Measurements from ENCODE around the gene RELN.

The RELN gene

DNA sequence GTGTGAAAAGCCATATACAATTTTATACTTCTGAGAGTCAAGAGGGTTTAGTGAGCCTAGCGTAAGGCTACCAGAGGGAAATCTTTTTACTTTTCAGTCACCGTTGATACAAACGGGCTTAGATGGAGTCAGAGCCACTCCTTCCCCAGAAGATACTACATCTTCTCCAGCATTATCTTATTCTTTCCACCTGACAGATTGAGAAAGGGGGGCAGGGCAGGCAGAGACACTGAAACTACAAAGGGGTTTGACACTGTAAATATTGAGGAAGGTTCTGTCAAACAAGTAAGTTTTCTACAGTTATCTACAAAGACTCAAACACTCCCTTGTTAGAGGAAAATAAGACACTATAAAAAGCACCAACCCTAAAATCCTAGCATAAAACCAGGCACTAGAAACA is 100.0 kb downstream of the RELN start:
- no peak for DNase-seq

DNA sequence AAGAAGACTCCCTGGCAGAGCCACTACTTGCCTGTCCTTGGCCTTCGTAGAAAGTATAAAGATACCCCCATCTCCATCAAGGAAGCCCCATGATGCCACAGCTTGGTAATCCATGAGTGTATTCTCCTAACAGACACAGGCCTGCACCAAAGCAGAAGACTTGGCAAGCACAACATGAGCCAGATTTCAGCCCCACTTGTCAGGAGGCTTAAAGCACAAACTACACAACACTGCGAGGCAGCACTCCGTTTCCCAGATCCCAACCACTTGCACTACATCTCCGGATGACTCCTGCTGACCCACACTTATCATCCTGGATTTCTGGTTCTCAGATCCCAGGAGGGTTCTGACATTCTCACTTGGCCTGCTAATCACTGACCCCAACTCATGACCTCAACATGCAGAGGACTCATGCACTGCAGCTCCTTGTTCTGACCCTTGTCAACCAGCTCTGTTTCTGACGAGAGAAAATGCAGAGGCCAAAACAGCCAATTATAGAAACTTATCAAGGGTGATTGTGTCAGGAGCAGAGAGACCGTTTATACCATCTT is 100.8 kb downstream of the RELN start:
- DNase-seq, result no peak

DNA sequence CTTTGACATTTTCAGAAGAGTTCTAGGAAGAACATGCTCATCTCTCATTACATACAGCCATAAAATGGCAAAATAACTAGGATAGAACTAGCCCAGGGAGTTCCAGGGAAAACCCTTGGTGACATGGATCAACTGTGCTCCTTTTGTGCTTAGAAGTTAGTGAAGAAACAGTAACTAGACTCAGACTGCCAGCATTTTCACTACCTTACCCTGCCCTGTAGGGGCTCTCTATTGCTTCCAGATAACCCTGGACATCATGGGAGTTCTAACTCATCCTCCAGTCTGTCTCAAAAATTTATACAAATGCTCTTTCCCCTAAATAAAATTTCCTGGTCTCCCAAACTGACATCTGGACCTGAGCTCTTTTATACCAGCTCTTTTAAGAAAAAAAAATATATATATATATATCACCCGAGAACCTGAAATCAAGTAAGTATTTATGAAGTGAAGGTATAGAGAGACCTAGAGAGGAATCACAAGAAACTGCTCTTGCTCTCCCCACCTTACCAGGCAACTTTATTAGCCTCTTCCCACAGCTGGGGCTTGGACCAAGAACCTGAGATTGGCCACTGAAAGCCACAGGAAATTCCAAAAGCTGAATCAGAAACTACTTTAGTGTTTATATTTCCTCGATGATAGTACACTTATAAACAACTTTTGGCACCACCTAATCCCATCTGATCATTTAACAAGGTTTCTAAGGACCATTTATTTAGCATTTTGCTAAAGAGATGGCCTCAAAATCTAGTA is 101.4 kb downstream of the RELN start:
- DNase-seq, result no peak

DNA sequence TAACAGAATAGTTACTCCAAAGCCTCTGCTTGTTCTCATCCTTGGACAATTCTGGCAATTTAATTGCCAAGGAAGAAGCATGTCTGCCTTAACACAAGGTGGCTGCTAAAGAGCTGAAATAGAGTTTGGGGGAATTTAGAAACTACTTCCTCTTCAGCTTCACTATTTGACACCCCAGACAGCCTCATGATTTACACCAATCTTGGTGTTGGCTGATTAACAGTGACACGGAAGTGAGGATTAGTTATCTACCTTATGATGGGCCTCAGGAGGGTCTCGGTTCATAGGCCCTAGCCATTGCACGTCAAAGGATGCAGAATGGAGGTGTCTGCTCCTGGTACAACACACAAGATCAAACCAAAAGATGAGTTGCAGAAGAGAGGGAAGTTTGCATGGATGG is 102.4 kb downstream of the RELN start:
- DNase-seq, result no peak

DNA sequence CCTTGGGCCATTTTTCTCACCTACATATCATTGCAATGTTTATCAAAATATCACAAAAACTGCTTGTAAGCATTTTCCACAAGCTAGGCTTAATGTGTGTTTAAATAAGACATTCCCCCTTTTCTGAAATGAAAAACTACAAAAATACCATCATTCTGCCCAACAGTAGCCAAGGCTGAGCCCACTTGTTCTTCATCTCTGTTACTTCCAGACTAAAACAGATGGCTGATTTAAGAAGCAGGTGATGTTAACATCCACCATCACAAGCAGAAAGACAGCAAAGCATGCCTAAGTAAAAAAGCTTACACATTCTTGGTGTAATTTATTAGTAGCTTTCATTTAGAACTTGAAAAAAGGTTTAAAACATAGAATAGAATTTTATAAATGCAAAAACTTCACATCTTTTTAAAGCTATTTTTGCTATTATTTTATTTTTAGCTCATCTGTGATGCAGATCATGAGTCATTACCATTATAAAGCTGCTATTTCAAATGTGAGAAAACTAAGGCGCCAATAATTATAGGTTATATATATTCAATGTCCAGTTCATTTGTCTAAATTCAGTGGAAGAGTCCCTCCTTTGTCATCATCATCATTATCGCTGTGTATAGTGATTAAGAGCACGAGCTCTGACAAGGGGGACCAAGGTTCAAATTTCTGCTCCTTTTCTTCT is 109.4 kb downstream of the RELN start:
- DNase-seq, result no peak

DNA sequence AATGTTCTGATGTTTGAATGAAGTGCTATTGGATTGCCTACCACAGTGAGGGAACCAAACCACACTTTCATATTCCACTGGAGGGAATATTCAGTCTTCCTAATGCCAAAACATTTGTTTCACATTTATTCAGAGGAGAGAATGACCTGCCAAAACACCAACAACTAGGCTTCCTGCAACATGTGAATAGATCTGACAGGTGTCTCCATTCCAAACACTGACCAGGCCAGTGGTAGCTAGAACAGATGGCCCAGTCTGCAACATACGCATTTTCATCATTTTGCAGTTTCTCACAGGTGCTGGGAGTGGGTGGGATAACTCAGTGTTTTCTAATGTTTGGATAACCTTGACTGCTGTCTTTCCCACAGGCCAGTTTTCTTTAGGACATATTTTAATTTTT is 110.0 kb downstream of the RELN start:
- DNase-seq, result no peak

DNA sequence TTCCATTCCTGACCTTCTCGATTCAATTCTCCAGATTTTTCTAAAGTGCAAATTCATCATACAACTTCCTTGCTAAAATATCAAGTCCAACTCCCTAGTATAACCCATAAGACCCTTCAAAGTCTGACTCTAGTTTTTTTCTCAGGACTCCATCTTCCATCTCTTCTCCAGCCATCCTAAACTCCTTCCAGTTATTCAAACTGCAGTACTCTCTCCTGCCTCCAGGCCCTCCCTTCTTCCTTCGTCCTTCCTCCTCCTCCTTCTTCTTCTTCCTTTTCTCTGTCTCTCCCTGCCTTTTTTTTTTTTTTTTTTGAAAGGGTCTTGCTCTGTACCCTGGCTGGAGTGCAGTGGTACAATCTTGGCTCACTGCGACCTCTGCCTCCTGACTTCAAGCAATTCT is 111.9 kb downstream of the RELN start:
- no peak for DNase-seq

DNA sequence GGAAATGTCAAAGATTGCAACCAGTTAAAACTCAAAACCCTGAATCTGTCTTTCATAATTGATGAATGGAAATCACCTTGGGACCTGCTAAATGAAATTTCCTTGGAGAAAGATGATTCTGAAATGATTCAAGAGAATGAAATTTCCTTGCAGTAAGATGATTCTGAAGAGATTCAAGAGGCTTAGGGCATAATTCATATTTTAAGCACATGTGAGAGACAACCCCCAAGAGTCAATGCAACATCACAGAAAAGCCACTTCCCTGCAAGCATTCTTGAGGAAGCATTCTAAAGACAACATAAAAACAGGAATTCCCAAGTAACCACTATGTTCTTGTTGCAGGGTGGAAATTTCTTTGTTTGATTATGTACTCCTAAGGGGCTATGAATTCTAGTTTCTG is 113.7 kb downstream of the RELN start:
- DNase-seq, result no peak

DNA sequence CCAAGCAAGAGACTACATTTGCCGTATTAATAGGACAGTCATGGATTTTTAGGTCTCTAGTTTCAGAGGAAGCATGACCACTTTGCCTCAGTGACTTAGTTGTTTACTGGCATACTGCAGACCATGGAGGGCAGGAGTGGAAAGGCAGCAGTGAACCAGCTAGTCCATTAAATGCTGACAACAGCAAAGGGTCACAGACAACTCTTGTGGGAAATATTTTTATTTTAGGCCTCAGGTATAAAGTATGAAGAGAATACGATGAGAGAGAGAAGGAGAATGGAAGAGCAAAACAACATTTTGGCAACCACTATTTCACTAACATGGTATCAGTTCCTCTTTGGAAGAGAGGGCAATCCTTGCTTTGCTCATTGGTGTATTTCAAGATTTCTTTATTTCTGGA is 118.0 kb downstream of the RELN start:
- DNase-seq, result no peak

DNA sequence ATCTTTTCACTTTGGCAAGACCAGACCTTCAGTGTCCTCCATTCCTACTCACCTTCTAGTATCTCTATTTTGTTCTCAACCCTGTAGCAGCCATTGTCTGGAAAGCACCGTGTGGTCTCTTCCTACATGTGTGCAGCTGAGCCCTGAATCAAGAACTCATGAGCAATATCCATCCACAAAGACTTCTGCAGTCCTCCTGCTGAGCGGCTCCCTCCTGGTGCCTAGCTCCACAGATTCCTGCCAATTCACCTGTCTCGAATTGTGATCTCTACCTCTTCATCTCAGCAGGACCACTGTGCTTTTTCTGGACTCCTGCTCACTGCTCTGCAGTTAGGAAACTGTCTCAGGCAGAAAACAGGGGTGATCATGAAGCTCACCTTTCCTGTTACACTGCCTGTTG is 118.8 kb downstream of the RELN start:
- no peak for DNase-seq

DNA sequence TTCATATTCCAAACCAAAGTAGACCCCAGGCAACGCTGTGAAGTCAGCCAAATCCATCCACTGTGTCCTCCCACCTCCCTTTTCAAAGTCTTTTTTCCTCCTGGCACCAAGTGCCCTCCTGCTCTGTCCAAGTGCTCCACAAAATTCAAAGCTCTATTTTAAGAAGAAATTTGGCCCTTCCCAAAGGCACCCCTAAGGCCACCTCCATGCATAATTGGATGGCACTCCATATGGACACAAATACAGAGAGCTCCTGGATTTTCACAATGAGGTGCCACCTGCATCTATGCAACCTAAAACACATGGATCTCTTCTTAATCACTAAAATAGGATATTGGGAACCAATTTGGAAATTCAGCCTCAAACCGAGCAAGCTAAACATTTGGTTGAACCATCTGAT is 121.6 kb downstream of the RELN start:
- no peak for DNase-seq

DNA sequence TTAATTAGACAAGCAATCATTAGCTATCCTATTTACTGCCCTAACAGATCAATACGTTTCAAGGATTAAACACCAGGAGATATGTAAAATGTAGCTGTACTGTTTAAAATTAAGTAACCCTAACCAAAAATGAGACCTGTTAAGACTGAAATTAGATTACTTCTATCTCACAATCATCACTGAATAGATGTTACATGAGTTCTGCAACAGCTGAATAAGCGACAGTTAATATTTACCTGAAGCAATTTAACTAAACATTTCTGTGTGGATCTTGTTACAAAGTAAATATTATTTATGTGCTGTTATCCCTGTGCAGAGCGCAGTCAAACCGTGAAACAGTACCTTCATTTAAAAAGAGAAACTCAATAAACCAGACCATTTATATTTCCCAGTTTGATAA is 122.5 kb downstream of the RELN start:
- DNase-seq, result no peak

DNA sequence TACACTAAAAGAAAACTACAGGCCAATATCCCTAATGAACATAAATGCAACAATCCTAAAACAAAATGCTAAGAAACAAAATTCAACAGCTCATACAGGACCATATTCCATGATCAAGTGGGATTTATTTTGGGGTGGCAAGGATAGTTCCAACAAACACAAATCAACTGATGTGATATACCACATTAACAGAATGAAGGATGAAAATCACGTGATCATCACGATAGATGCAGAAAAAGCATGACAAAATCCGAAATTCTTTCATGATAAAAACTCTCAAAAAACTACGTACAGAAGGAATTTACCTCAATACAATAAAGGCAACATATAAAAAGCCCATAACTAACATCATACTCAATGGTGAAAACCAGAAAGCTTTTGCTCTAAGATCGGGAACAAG is 124.0 kb downstream of the RELN start:
- DNase-seq, result no peak

DNA sequence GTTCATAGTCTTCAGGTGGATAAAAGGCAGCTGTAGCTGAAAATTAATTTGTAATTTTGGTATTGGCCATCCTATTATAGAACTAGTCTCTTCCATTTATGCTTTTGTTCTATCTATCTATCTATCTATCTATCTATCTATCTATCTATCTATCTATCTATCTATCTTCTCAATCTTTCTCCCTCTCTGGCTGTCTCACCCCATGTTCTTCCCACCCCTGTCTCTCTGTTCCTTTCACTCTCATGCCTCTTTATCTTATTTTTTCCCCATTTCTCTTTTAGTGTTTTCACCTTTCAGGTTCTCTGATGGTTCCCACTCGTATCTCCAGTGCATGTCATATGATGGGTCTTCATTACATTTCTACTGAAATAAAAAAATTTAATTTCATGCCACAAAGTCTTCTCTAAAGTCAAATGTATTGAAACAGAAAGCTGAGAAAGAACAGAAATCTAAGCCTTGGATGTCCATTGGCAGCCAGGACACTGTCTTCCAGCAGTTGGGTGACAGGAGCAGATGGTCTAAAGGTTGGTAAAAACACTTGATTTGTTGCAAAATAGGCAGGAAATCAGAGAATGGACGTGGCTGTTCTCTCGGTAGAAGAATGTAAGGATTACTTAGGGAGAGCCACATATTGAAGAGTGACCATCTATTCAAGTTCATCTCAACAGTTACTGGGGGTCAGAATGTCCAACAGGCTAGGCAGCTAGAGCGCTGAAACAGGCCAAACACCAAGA is 127.0 kb downstream of the RELN start:
- DNase-seq, result no peak

DNA sequence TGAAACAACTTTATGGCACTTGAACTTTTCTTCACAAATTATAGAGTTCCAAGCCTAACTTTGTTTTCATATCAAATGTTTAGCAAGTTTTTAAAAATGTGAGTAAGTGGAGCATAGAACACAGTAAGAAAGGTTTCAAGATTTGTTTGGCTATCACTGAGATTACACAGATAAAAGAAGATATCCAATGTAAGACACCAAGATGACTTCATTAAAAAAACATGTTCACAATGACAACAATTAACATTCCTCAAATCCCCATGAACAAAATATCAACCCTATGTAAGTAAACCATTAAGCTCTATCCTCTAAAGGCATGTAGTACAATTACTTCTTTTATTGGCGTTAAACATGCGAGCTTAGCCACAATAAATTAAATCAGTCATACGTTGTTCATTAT is 129.7 kb downstream of the RELN start:
- DNase-seq, result no peak

DNA sequence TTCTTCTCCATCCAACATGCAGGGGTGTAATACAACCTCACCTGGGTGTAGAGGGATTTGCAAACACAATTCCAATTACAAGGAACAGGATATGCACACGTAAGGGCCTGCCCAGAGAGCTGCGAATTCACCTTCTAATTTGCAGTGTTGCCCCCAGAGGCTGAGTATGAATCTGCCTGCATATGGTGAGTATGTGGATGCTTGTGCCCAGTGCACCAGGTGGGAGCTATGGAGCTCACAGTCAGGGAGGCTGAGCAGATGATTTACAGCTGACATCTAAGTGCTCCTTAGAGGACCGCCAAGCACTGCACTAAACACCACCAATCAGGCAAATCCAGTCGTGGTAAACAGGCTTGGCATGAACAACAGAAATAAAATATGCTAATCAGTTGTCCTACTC is 132.0 kb downstream of the RELN start:
- DNase-seq, result no peak

DNA sequence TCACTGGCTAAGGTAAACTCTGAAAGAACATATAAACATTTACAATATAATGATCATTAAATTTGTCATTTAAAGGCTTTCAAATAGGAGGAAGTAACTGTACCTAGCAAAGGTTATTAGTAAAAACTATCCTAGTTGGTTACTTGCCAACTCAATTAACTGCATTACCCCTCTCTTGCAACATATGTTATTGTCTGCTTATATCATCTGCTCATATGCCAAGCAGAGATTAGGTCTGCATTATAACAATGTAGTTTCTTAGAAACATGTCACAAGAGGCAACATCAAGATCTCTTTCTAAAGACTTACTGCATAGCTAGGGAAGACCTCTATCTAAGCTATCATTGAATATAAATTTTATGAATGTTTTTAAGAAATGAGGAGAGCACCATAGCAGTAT is 132.5 kb downstream of the RELN start:
- no peak for DNase-seq

DNA sequence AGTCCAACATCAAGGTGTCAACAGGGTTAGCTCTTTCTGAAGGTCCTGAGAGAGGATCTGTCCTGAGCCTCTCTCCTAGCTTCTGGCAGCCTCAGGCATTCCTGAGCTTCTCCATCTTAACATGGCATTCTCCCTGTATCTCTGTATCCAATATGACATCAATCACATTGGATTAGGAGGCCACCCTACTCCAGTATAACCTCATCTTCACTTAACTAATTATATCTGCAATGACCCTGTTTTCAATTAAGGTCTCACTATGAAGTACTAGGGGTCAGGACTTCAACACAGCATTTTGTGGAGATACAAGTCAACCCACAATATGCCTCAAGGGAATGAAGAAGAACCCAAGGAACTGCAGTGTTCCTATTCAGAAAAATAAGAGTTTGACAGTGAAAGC is 133.8 kb downstream of the RELN start:
- DNase-seq, result no peak

DNA sequence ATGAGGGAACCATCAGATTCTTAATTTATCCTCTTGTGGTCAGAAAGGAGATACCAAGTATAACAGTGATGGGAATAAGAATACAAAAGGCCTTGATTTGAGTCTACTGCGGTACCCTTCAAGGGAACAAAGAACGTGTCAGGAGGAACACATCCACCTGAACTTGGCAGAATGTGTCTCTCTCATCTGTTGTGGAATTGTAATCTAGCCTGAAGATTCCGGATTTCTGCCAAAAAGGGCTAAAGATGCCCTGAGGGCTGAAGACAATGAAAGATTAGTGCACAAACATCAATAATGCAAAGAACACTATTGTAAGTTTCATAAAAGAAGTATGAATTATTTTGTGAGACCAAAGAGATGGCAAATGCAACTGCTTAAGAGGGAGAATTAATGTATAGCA is 134.8 kb downstream of the RELN start:
- DNase-seq, result no peak

DNA sequence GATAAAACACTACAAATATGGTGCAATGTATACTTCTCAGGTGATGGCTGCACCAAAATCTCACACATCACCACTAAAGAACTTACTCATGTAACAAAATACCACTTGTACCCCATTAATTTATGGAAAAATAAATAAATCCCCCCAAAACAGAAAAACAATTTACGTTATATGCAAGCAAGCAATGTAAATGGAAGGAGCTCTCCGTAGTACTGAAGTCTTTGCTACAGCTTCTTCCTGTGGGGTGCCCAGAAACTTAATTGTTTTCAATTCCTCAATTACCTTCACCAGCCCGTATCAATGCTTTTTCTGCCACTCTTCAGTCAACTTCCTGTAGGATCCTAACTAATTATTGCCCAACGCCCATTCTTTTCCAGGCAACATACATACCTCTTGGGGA is 138.1 kb downstream of the RELN start:
- no peak for DNase-seq

DNA sequence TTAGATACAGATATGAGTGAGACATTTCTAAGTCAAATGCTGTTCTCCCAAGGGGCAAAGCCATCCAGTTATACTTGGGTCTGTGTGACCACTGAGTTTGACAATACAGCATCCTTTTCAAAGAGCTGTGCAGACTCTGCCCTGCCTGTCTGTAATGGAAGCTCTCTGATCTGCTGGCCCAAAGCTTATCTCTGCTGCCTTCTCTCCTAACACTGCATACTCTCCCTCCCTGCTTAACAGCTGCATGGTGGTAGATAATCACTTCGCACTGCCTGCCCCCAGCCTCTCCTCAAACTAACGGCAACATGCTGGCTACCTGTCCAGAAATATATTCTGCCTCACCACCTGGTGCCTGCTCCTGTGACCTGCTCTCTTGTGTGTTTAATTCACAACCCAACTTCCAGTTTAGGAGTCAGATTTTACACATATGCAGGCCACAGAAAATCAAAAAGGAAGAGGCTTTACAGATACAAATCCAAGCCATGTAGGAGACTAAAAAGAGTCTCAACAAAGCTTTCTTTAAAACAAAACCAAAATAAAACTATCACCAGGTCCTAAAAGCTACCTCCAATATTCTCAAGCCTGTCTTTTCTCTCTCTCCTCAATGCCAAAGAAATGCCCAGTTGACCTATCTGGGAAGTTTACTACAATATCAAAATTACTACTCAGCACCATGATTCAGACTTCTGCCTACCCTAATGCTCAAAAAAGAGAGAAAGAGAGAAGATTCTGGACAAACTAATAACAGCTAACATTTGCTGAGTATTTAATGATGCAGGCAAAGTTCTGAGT is 145.6 kb downstream of the RELN start:
- no peak for DNase-seq

DNA sequence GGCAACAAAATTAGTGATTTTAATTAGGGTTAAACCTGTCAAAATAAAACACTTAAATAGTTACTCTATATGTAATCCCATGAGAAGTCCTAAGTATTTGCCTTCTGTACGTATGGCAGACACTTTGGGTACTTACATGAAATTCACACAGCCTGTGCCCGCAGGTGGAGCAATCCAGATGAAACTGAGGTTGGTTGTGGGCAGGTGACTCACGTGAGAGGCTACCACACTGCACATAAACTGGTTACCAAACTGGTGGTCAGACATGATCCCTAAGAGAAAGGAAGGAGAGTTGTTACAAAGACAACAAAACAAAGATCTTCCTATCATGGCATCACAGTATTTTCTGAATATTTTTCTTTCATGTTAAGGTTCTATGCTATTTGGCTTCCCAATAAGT is 156.1 kb downstream of the RELN start:
- no peak for DNase-seq

DNA sequence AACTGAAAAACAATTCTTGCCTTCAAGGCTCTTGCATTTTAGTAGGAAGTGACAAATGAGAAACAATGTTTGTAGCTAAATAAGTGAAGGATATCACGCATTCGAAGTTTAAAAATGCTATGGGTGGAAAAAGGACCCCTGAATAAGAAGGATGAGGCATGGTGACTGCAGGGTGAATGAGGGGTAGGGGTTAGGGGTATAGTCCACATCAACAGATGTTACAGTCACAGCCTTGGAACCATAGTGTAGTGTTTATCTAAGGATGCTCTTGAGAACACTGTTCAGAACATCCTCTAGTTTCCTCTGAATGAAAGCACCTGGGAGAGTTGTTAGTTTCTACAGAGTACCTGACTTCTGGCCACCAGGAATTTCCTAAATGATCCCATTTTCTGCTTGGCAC is 157.0 kb downstream of the RELN start:
- DNase-seq, result no peak
